Osteoblast (primary cell): ENCODE measurements around the gene NUP98. TPM values are rescaled to one million over a fixed set of nuclear protein-coding genes. Genes with fewer than 3 reads are reported as not detected.
A peak's percentile ranks its signal among the peaks of the same experiment; 100 is the strongest.

Experiments used
- DNase-seq: peaks from one replicate; pipeline ENCODE4 v3.0.0; 2011; ENCODE audit warnings: low spot score, mixed read lengths; ENCODE audit not compliant: insufficient read length; ENCODE audit errors: missing footprints
- H2AFZ ChIP-seq: 2 replicates; pipeline ENCODE4 v1.6.0; 2011; ENCODE audit warnings: mild to moderate bottlenecking, low read length
- H3K27ac ChIP-seq: 2 replicates; pipeline ENCODE4 v1.5.1; 2011; ENCODE audit warnings: mild to moderate bottlenecking, low read depth, low read length, moderate library complexity
- H3K27me3 ChIP-seq: 2 replicates; pipeline ENCODE4 v1.6.0; 2012; ENCODE audit warnings: mild to moderate bottlenecking, control low read depth, inconsistent platforms, low read length, moderate library complexity; ENCODE audit not compliant: insufficient read depth
- H3K36me3 ChIP-seq: 2 replicates; pipeline ENCODE4 v1.5.1; 2011; ENCODE audit warnings: mild to moderate bottlenecking, low read length, control low read depth, moderate library complexity; ENCODE audit not compliant: insufficient read depth
- H3K4me1 ChIP-seq: 2 replicates; pipeline ENCODE4 v1.5.1; 2011; ENCODE audit warnings: mild to moderate bottlenecking, low read length, control low read depth, moderate library complexity; ENCODE audit not compliant: insufficient read depth
- H3K4me2 ChIP-seq: 2 replicates; pipeline ENCODE4 v1.6.0; 2011; ENCODE audit warnings: mild to moderate bottlenecking, low read length; ENCODE audit not compliant: insufficient read depth
- H3K4me3 ChIP-seq: fragments of 200-600 bp; sonication (generic); 3 replicates; pipeline ENCODE4 v1.5.1; 2012; ENCODE audit warnings: mild to moderate bottlenecking, low read length, inconsistent platforms; ENCODE audit not compliant: insufficient read depth
- H3K79me2 ChIP-seq: 2 replicates; pipeline ENCODE4 v1.6.0; 2012; ENCODE audit warnings: mild to moderate bottlenecking, low read length, control low read depth, inconsistent platforms; ENCODE audit not compliant: insufficient read depth
- H3K9me3 ChIP-seq: 2 replicates; pipeline ENCODE4 v1.5.1; 2011; ENCODE audit warnings: low read depth, low read length, control low read depth
- H4K20me1 ChIP-seq: 2 replicates; pipeline ENCODE4 v1.6.0; 2012; ENCODE audit warnings: mild to moderate bottlenecking, low read length, control low read depth; ENCODE audit not compliant: insufficient read depth
- CTCF ChIP-seq: IDR thresholded peaks from 2 replicates; pipeline ENCODE4 v1.5.1; 2011; ENCODE audit warnings: mild to moderate bottlenecking, low read depth, low read length, moderate library complexity; ENCODE audit errors: extremely low read depth
- total RNA-seq: library from RNA; depleted of rRNA; stranded (reverse); fragments of >200 nt; gene quantifications from 2 replicates; pipeline ENCODE4 v1.2.3, GENCODE V29; 2012

Gene NUP98
- total RNA-seq, 1 donor, result 114 TPM

GRCh38 chr11:3735827-3736226 lies 61.5 kb downstream of the NUP98 start:
- Histone ChIP-seq H3K4me2 (no peak overlapping the region), H3K36me3 (peaks cover 67% of the 10 kb centered on the region), H4K20me1 (no peaks in the 10 kb centered on the region), H3K27ac (no peak overlapping the region), H3K79me2 (peaks cover 12% of the 10 kb centered on the region), H3K4me3 (no peak overlapping the region), H3K27me3 (no peaks in the 10 kb centered on the region), H3K9me3 (no peaks in the 10 kb centered on the region), H2AFZ (no peak overlapping the region), H3K4me1 (peaks cover 10% of the 10 kb centered on the region)
- no peak for TF ChIP-seq CTCF
- no peak for DNase-seq

GRCh38 chr11:3732671-3733436 lies 64.5 kb downstream of the NUP98 start:
- peaks cover 17% of the 10 kb centered on the region for H3K79me2 ChIP-seq
- TF ChIP-seq CTCF, result no peak
- H3K36me3 ChIP-seq, result peaks cover 82% of the 10 kb centered on the region

GRCh38 chr11:3723014-3723708 lies 74.2 kb downstream of the NUP98 start:
- peaks cover 14% of the 10 kb centered on the region for H3K79me2 ChIP-seq
- H3K4me3 ChIP-seq, result no peak overlapping the region

More at GRCh38 chr11:3732671-3733436, 64.5 kb downstream of the NUP98 start:
- Histone ChIP-seq H2AFZ (no peak overlapping the region), H3K27me3 (no peaks in the 10 kb centered on the region), H3K27ac (no peak overlapping the region), H3K4me3 (no peak overlapping the region), H4K20me1 (no peaks in the 10 kb centered on the region), H3K4me2 (no peak overlapping the region), H3K9me3 (no peaks in the 10 kb centered on the region), H3K4me1 (peaks cover 2% of the 10 kb centered on the region)
- DNase-seq, result no peak

More at GRCh38 chr11:3723014-3723708, 74.2 kb downstream of the NUP98 start:
- Histone ChIP-seq H3K27me3 (no peaks in the 10 kb centered on the region), H2AFZ (no peak overlapping the region), H3K9me3 (no peaks in the 10 kb centered on the region), H3K27ac (peak overlapping the region; percentile 95), H3K4me2 (peak overlapping the region; percentile 46), H4K20me1 (no peaks in the 10 kb centered on the region), H3K36me3 (peaks cover 75% of the 10 kb centered on the region), H3K4me1 (peaks cover 19% of the 10 kb centered on the region)
- no peak for TF ChIP-seq CTCF
- peak; percentile 73 for DNase-seq
